Duodenal mucosa (tissue), 2 donors: Measurements from ENCODE around the gene MGST2.
A peak's percentile ranks its signal among the peaks of the same experiment; 100 is the strongest.

Experiments
- H3K27ac ChIP-seq: one replicate; pipeline ENCODE4 v1.7.0; 2013; ENCODE audit warnings: low read depth, low read length
- H3K27me3 ChIP-seq, 2 donors: one replicate each; pipeline ENCODE4 v1.7.0; 2013; ENCODE audit warnings: low read length in 2 of 2, control low read depth in 1 of 2; ENCODE audit not compliant: insufficient read depth in 2 of 2, control insufficient read depth in 1 of 2
- H3K36me3 ChIP-seq, 2 donors: one replicate each; pipeline ENCODE4 v1.7.0; 2013; ENCODE audit warnings: low read length in 2 of 2, control low read depth in 1 of 2; ENCODE audit not compliant: insufficient read depth in 2 of 2, control insufficient read depth in 1 of 2
- H3K4me1 ChIP-seq, 2 donors: one replicate each; pipeline ENCODE4 v1.7.0; 2013; ENCODE audit warnings: low read length in 2 of 2, control low read depth in 1 of 2; ENCODE audit not compliant: insufficient read depth in 2 of 2, control insufficient read depth in 1 of 2
- H3K4me3 ChIP-seq, 2 donors: one replicate each; pipeline ENCODE4 v1.7.0; 2013; ENCODE audit warnings: low read length in 2 of 2, low read depth in 1 of 2
- H3K9ac ChIP-seq, 2 donors: one replicate each; pipeline ENCODE4 v1.7.0; 2013; ENCODE audit warnings: low read length in 2 of 2, low read depth in 1 of 2
- H3K9me3 ChIP-seq, 2 donors: one replicate each; pipeline ENCODE4 v1.7.0; 2013; ENCODE audit warnings: low read length in 2 of 2, control low read depth in 1 of 2; ENCODE audit not compliant: control insufficient read depth in 1 of 2

MGST2 gene

DNA sequence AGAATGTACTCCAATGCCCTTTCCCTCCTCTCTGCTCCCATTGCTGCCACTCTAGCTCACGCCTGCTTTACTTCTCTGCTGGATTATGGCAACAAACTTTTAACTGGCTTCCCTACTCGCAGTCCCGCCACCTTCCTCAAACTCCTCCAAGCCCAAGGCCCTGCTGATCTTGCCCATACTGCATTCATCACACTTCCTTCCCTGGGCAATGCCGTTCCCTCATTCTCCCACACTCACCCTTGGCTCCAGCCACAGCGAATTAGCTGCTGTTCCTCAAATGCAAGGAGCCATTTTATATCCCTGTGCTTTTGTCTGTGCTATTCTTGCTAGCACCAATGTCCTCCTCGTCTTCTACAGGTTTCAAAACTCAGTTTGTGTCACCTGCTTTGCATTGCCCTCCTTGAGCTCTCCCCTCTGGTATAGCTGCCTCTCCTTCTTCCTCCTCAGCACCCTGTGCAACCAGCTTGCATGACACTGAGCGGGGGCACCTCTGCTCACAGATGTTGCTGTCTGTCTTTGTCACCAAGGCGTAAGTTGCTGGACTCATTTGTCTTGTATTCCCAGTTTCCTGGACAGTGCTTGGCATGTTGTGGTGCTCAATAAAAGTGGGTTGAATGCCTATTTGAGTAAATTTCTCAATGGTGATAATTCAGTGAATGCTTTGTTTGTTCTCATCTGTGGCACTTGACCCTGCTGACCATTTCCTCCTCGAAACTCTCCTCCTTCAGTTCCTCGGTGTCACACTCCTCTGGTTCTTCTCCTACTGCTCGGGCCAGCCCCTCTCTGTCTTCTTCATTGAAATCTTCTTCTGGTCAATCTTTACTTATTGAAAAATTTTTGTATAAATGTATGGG, 22.4 kb upstream of the MGST2 start:
- no peaks in the 10 kb centered on the region for H3K27me3 ChIP-seq
- no peaks in the 10 kb centered on the region for H3K4me1 ChIP-seq
- no peak overlapping the region for H3K4me3 ChIP-seq
- peaks cover 4 to 10% of the 10 kb centered on the region in 2 donors for H3K9me3 ChIP-seq
- no peak overlapping the region for H3K9ac ChIP-seq
- no peak overlapping the region for H3K27ac ChIP-seq
- H3K36me3 ChIP-seq: no peaks in the 10 kb centered on the region

DNA sequence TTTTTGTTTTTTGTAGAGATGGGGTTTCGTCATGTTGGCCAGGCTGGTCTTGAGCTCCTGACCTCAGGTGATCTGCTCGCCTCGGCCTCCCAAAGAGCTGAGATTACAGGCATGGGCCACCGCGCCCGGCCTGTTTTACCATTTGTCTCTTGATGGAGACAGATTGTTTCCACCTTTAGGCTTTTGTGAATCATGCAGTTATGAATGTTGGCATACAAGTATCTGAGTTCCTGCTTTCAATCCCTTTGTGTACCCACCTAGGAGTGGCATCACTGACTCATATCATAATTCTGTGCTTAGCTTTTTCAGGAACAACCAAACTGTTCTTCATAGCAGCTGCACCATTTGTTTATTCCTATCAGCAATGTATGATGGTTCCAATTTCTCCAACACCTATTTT, 20.2 kb upstream of the MGST2 start:
- Histone ChIP-seq H3K36me3 (no peaks in the 10 kb centered on the region), H3K4me3 (no peak overlapping the region), H3K9ac (no peak overlapping the region), H3K4me1 (no peaks in the 10 kb centered on the region), H3K27ac (no peak overlapping the region), H3K9me3 (no peaks in the 10 kb centered on the region), H3K27me3 (no peaks in the 10 kb centered on the region)

DNA sequence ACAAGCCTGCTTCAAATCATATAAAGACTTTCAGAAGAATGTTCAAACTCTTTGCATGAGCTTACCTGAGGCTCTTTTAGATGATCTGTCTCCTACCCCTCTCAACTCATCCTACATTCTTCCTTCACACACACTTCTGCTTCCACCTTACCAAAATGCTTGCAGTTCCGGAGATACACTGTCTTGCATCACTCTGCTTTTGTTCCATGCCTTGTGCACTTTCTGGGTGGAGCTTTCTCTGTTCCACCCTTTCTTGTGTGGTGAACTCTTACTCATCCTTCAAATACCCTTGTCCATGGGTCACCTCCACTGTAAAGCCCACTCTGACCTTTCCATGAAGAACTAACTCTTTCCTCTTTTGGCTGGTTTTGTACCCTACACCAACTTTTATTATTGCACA, 18.4 kb upstream of the MGST2 start:
- Histone ChIP-seq H3K4me3 (no peak overlapping the region), H3K9ac (no peak overlapping the region), H3K36me3 (no peaks in the 10 kb centered on the region), H3K27me3 (no peaks in the 10 kb centered on the region), H3K9me3 (no peaks in the 10 kb centered on the region), H3K4me1 (peaks cover 4% of the 10 kb centered on the region in 2 donors), H3K27ac (no peak overlapping the region)

DNA sequence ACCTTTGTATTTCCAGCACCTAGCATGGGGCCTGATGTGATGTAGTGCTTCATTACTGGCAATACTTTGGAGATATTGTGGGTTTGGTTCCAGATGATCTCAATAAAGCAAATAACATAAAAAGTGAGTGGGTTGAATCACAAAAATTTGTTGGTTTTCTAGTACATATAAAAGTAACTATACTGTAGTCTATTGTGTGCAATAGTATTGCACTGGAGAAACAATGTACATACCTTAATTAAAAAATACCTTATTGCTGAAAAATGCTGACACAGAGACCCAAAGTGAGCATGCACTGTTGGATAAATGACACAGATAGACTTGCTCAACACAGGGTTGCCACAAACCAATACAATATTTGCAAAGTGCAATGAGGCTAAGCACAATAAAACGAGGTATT, 17.7 kb upstream of the MGST2 start:
- Histone ChIP-seq H3K4me1 (peaks cover 4% of the 10 kb centered on the region in 2 donors), H3K36me3 (no peaks in the 10 kb centered on the region)

DNA sequence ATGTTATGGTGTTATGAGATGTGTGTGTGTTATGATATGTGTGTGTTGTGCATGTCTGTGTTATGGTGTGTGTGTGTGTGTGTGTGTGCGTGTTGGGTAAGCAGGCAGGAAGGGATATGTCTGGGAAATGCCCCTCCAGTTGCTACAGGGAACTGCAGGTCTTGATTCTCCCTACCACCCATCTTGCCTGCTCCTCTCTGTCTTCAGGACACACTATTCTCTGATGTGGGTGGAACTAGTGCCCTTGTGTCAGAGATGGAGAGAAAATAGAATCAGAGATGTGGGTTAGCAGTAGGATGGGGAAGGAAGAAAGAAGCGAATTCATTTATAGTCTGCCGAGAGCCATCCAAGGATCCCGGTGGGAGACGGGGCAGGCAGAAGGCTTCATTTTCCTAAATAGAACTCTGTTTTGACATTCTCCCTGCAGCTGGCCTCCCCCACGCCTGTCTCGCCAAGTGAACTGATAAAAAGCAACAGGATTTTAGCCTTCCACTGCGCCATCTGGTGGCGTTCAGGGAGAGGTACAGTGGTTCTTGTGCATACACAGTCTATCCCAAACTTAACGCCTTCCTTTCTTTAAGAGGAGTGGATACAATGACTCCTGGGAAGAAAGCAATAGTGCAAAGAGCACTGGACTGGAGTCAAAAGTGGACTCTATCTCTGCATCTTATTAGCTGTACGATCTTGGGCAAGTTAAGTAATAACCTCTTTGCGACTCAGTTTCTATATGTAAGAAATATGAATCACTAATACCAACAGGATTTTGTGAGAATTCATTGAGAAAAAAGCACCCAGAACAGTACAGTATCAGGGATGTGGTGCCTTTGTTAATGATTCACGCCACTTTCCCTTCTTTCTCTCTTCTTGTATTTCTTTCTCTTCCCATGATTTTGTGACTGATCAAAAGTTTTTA, 14.1 kb upstream of the MGST2 start:
- H3K4me1 ChIP-seq: peaks cover 4 to 5% of the 10 kb centered on the region in 2 donors
- no peak overlapping the region for H3K4me3 ChIP-seq
- H3K36me3 ChIP-seq: no peaks in the 10 kb centered on the region
- no peaks in the 10 kb centered on the region for H3K9me3 ChIP-seq
- no peaks in the 10 kb centered on the region for H3K27me3 ChIP-seq
- H3K27ac ChIP-seq: no peak overlapping the region
- peak overlapping the region in 1 of 2 donors; percentile 39 for H3K9ac ChIP-seq

More for the DNA sequence above, 17.7 kb upstream of the MGST2 start:
- no peak overlapping the region for H3K4me3 ChIP-seq
- H3K27ac ChIP-seq: no peak overlapping the region
- H3K9me3 ChIP-seq: no peaks in the 10 kb centered on the region
- H3K9ac ChIP-seq: no peak overlapping the region
- no peaks in the 10 kb centered on the region for H3K27me3 ChIP-seq

DNA sequence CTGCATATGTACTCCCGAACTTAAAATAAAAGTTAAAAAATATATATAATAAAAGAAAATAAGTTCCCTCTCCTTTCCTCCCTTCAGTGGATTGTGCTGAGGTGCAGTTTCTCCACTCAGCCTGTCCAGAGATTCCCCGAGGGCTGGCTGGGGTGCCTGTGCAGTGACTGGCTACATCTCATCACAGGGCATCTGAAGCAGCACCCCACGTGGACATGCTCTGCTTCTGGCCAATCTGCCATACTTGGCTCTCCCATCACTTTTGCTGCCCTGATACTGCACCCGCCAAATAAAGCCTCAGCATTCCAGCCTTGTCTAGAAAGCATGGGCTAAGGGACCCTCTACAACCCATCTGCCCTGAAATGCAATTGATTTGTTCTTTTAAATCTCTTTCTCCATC, 11.1 kb upstream of the MGST2 start:
- H3K4me3 ChIP-seq: no peak overlapping the region
- H3K36me3 ChIP-seq: no peaks in the 10 kb centered on the region
- H3K27ac ChIP-seq: no peak overlapping the region
- peaks cover 9 to 13% of the 10 kb centered on the region in 2 donors for H3K4me1 ChIP-seq
- H3K27me3 ChIP-seq: no peaks in the 10 kb centered on the region
- no peak overlapping the region for H3K9ac ChIP-seq
- no peaks in the 10 kb centered on the region for H3K9me3 ChIP-seq

DNA sequence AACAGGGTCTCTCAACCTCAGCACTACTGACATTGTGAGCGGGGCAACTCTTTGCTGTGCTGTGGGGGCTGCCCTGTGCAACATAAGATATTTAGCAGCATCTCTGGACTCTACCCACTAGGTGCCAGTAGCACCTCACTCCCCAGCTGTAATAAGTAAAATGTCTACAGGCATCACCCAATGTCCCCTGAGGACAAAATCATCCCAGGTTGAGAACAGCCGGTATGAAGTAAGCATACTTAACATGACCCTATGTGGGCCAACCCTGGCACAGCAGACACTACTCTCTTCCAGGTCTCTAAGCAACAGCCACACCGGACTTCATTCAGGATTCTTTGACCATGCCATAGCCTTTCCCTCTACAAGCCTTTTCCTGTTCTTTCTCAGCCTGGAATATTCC, 10.5 kb upstream of the MGST2 start:
- H3K27me3 ChIP-seq: no peaks in the 10 kb centered on the region
- H3K36me3 ChIP-seq: no peaks in the 10 kb centered on the region
- H3K27ac ChIP-seq: no peak overlapping the region

DNA sequence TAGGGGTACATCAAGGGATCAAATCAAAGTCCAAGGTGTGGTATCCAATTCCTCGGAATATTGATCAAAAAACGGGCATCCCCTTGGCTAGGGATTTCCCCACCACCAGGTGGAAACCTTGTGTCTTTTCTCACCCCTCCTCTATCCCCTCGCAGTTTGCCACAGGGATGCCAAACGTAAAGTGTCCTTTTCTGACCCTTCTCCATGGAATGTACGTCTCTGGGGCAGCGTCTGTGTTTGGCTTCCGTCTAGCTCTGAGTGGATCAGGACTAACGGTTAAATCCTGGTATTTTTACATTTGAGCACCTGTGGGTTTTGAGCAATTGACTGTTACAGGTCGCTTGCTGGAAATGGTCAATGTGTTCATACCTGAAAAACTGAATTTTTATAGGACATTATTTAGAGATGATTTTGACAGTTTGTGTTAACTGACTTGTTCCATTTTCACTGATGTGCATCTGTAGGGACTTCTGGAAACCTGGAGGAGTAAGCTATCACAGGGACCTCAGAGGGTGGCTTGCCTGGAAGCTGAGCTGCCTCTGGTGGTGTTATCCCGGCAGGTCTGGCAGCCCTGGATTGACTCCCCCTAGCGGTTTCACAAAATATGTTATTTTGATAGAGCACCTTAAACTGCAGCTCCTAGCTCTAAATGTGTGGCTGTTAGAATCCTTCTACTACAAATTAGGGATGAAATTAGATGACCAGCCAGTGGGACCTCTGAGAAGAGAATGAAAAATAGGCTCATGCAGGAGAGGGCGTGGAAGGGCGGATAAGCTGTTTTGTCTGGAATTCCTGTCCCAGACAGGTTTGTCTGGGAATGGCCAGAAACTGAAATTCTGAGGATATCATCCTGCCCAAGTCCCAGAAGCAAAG, 8.8 kb upstream of the MGST2 start:
- no peak overlapping the region for H3K27ac ChIP-seq
- no peak overlapping the region for H3K9ac ChIP-seq
- no peaks in the 10 kb centered on the region for H3K9me3 ChIP-seq
- peaks cover 19 to 26% of the 10 kb centered on the region in 2 donors for H3K4me1 ChIP-seq
- H3K36me3 ChIP-seq: no peaks in the 10 kb centered on the region
- no peak overlapping the region for H3K4me3 ChIP-seq
- no peaks in the 10 kb centered on the region for H3K27me3 ChIP-seq

More for the DNA sequence above, 10.5 kb upstream of the MGST2 start:
- Histone ChIP-seq H3K4me1 (peaks cover 10 to 16% of the 10 kb centered on the region in 2 donors), H3K4me3 (no peak overlapping the region), H3K9ac (no peak overlapping the region), H3K9me3 (no peaks in the 10 kb centered on the region)

DNA sequence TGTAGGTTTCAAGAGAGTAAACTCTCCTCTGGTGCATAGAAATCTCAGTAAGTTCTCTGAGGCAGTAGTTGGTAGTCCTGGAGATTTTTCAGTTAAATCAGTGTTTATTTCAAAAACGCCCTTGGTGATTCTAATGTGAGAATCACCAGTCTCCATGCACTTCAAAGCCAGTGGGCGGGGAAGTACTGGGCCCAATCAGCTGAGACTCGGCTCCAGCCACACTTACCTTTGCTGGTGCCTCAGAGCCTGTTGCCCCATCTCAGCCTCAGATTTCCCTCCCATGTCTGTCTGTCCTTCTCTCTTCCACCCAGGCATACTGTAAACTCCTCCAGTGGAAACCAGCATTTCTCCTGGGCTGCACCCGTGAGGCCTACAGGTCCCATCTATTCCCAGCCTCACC, 7.4 kb upstream of the MGST2 start:
- Histone ChIP-seq H3K27ac (no peak overlapping the region), H3K27me3 (no peaks in the 10 kb centered on the region), H3K9ac (no peak overlapping the region), H3K4me3 (no peak overlapping the region), H3K4me1 (peaks cover 24 to 30% of the 10 kb centered on the region in 2 donors), H3K36me3 (no peaks in the 10 kb centered on the region), H3K9me3 (no peaks in the 10 kb centered on the region)
